Activated CD4-positive, alpha-beta T cell treated with anti-CD3 and anti-CD28 coated beads for 4 hours (primary cell): ENCODE measurements around the gene OTOP2.
"Not testable (repeated sequence)": the region's sequence is repeated elsewhere in the genome, so short reads cannot be mapped to it uniquely, and the experiment has no call there.

Source experiments
- DNase-seq, 2 donors: peaks; one replicate each; pipeline ENCODE4 v3.0.0-alpha.2; 2020

OTOP2 gene

DNA sequence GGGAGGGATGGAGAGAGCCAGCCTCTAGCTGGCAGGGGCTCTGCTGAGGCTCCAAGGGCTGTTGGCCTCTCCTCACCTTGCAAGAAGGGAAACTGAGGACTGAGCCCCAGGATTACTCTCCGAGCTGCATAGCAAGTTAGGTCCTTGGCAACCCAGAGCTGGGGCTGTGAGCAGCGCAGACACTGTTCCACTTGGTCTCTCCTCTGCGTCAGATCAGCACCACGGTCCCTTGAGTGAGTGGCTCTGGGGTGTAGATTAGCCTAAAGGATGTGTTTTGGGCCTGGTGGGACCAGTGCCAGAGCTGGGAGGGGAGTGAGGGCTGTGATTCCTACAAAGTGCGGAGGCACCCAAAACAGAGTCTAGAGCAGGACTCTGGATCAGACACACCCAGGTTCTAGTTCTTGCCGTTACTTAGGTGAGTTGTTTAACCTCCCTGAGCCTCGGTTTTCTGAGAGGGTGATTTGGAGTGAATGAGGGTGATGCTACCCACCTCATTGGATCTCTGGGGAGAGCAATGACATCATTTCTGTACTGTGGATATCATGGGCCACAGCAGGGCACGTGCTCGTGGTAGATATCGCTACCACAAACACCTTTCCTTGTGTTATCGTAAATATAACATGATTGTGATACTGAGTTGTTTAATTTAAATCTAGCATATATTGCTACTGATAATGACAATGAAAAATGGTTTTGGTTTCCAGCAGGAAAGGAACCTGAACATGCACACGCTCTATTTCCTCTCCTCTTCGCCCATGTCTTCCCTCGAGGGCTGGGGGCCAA, 22.5 kb upstream of the OTOP2 start:
- no peak for DNase-seq

DNA sequence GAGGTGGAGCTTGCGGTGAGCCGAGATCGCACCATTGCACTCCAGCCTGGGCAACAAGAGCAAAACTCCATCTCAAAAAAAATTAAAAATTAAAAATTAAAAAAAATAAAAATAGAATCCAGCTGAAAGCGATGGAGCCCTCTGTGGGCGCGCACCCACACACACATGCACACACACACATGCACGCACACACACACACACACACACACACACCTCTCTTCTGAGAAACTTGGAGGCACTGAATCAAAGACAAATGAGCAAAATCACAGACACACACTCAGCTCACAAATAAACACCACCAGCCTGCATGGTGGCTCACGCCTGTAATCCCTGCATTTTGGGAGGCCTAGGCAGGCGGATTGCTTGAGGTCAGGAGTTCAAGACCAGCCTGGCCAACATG, 21.0 kb upstream of the OTOP2 start:
- no peak for DNase-seq

DNA sequence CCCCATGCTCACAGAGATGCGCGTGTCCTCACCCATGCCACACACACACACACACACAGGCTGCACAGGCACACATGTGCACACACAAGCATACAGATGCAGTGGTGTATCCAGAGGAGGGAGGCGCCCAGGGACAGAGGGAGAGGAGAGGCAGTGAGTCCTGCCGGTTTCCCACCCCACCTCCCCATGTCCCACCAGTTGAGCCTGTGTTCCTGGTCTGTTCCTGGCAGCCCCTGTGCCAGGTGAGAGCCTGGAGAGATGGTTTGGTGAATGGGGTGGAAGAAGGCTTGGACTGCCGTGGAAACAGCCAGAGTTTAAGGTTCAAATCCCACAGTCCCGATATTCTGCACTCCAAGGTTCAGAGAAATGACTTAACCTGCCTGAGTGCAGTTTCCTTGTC, 20.4 kb upstream of the OTOP2 start:
- no peak for DNase-seq

DNA sequence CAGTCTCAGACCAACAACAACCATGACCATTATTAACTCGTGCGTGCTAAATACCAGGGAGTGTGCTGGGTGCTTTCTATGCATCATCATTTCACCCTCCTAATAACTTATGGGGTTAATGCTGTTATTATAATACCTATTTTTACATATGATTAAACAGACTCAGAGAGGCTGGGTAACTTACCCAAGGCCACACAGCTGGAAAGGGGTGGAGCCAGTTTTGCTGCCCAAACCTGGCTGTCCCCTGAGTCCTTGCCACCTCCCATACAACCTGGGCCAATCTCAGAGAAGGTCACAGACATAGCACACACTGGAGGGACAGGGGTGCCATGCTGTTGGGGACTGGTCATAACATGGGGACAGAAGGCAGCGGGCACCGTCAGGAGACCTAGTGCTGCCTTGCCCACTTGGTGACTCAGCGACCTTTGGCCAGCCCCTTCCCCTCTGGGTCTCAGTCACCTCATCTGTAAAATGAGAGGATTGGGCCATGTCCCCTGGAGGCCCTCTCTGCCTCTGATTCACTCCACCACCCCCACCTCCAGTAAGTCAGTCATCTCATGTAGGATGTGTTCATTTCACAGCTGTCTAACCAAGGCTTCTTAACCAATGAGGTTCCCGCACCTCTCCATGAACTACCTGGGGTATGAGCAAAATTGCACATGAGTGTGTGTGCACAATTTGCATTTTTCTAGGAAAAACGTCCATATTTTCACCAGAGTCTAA, 19.2 kb upstream of the OTOP2 start:
- DNase-seq: no peak

DNA sequence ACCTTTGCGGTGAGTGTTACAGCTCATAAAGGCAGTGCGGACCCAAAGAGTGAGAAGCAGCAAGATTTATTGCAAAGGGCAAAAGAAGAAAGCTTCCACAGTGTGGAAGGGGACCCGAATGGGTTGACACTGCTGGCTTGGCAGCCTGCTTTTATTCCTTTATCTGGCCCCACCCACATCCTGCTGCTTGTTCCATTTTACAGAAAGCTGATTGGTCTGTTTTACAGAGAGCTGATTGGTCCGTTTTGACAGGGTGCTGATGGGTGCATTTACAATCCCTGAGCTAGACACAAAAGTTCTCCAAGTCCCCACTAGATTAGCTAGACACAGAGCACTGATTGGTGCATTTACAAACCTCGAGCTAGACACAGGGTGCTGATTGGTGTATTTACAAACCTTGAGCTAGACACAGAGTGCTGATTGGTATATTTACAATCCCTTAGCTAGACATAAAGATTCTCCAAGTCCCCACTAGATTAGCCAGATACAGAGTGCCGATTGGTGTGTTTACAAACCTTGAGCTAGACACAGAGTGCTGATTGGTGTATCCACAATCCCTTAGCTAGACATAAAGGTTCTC, 17.8 kb upstream of the OTOP2 start:
- DNase-seq: not testable (repeated sequence)

DNA sequence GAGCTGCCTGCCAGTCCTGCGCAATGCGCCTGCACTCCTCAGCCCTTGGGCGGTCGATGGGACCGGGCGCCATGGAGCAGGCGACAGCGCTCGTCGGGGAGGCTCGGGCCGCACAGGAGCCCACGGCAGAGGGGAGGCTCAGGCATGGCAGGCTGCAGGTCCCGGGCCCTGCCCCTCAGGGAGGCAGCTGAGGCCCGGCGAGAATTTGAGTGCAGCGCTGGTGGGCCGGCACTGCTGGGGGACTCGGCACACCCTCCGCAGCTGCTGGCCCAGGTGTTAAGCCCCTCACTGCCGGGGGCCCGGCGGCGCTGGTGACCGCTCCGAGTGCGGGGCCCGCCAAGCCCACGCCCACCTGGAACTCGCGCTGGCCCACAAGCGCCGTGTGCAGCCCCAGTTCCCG, 17.1 kb upstream of the OTOP2 start:
- no peak for DNase-seq

DNA sequence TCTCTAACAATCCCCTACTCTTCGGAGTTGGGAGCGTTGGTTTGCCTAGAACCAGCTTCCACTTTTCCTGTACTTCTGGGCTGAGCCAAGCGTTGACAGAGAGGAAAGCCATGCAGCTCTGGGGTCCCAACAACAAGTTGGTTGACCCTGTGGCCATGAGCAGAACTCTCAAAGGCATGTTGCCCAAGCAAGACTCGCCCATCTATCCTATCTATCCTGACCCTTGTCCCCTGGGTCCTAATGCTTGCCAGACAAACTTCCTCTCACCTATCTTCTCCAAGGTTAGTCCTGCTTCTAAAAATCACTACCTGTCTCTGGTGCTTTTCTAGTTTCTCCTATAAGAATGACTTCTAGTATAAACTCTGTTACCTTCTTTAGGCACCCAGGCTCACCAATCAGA, 15.0 kb upstream of the OTOP2 start:
- not testable (repeated sequence) for DNase-seq

DNA sequence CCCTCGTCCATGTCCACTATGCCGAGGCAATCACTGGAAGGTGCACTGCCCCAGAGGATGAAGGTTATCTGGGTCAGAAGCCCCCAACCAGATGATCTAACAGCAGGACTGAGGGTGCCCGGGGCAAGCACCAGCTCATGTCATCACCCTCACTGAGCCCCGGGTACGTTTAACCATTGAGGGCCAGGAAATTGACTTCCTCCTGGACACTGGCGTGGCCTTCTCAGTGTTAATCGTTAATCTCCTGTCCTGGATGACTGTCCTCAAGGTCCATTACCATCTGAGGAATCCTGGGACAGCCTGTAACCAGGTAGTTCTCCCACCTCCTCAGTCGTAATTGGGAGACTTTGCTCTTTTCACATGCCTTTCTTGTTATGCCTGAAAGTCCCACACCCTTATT, 12.7 kb upstream of the OTOP2 start:
- DNase-seq: not testable (repeated sequence)

DNA sequence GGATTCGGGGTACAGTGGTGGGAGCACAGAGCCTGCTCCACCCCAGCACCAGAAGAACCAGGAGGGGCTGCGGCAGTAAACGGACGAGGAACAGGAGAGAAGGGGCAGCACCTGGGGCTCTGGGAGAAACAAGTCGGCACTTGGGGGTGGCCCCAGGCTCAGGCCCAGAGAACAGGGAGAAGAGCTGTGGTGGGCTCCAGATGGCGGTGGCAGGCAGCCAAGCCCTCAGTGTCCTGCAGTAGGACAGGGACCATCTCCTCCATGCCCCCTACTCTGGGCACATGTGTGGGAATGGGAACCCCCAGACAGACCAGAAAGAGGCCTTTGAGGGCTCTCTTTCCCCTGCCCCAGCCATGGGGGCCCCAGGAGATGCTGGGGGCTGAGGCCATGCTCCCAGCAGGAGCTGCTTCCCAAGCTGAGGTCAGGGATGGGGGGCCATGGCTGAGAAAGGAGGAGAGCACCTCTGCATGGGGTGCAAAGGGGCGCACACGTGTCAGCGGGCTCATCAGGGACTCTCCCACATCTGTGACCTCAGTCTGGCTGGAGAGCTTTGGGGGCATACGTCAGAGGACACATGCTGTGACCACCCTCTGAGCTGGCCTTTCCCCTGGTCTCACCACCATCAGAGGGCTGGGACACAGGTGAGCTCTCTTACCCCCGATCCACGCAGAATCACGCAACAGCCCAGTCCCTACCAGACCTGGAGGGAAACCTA, 7.8 kb upstream of the OTOP2 start:
- DNase-seq: no peak

DNA sequence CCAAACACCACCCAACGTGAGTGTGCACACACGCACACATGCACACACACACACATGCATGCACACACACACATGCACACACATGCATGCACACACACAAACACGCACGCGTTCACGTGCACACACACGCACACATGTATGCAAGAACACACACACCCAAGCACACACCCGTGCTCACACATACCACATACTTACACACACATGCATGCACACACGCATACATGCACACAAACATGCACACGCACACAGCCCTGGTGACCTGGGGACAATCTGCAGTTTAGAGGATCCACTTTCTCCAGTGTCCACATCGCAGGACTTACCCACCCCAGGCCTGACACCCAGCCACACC, 7.2 kb upstream of the OTOP2 start:
- no peak for DNase-seq

DNA sequence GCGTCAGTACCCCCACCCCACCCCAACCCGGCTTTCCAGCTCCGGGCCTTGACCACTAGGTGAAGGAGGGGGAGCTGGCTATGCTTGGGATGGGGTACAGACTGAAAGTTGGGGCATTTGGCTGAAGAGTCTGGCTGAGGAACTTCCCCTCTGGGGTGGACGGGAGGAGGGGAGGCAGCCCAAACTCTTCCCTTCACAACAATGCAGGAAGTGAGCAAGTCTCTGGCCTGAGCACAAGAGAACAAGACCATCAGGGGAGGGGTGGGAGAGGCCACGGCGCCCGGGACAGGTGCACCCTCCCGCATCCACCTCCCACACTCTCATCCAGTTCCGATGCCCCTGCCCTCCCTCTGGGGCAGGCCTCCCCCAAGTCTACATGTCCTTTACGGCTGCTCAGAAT, 6.6 kb upstream of the OTOP2 start:
- no peak for DNase-seq

DNA sequence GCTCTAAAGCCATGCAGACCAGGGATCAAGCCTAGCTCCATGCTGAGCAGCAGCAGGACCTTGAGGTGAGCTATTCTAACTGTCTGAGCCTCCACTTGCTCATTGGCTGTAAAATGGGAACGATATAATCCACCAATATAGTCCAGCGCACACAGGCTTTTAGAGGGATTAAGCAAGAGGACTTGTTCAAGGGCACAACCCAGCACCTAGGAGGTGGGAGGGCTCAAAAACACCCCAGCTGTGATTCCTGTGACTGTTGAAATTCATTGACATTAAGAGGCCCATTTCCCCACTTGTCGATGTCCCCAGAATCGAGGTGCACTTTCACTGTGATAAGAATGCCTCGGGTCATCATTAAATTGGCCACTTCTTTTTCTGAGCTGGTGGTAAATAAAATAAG, 5.2 kb upstream of the OTOP2 start:
- DNase-seq: no peak

DNA sequence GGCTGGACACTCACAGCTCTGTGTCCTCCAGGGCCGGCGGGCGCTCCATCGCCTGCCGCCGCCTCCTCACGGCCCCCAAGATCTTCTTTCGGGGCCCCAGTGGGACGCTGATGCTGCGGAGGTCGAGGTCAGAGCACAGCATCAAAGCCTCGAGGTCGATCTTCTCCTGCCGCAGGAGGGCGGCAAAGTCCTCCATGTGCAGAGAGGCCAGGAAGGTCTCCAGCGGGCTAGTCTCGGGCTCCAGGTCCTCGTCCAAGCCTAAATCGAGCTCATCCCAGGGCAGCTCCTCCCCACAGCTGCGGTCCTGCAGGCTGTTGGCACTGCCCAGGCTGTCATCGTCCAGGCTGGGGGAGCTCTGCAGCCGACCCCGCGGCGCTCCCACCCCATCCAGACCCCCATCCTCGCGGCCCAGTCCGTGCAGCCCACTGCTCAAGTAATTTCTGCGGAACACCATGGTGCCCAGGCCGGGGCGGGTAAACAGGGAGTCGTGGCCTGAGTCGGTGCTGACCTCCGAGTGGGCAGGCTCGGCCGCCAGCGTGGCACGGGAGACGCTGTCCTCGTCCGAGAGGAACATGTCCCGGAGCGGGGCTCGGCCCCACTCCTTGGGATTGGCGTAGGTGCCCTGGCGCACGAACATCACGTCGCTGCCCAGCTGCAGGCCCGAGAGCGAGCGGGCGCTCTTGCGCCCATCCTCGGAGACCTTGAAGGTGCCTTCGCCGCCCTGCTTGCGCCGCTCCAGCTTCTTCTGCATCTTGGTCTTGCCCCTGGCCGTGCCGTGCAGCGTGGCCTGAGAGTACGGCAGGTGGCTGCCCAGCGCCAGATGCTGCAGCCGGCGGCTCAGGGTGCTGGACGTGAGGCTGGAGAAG, 4.4 kb upstream of the OTOP2 start:
- no peak for DNase-seq

DNA sequence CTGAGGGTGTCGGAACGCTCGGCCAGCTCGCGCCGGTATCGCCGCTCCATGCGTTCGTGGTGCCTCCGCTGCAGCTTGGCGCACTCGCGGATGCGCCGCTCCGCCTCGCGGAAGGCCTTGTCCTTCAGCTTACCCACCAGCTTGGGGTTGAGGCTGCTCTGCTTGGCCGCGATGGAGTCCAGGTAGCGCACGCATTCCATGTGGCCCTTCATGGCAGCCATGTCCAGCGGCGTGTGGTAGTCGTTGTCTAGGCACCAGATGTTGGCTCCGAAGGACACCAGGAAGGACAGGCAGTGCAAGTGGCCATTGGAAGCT, 3.8 kb upstream of the OTOP2 start:
- no peak for DNase-seq

DNA sequence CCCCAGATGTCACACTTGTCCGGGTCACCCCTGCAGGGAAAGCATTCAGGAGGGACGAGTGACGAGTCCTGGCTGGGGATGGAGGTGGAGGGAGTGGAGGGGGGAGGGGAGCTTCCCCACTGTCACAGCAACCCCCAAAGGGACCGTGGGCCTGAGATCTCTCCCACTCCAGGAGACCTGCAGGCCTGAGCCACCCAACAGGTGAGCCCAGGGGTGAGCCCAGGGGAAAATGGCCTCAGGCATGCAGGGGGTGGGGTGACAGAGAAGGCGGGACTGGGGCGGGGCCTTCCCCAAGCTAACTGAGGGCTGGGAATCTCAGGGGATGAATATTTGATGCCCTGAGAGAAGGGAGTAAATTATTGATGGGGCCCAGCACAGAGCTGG, 3.4 kb upstream of the OTOP2 start:
- DNase-seq: no peak

DNA sequence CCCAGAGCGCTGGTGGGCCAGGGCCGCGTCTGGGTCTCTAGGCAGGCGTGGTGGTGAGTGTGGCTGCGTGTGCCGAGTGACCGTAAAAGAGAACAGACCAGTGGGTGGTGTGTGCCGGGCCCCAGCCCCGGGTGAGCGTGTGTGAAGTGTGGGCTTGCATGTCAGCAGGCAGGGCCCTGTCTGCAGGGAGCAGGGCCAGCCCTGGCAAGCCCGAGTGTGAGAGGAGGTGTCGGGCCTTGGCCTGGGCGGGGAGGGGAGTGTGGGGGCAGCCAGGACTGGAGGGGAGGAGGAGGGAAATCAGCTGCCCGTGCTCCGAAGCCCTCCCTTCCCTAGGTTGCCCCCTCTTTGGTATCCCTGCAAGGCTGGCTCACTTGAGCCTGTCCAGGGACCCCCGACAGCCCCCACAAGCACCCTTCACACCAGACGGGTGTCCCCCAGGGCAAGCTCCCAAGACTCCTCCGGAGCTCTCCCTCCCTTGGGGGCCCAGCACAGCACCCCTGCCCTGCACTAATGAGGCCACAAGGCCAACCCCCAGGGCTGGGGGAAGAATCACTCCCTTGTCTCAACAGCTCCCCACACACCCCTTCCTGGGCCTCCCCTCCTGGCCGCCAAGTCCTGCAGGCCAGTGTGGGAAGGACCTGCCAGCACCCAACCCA, 2.9 kb upstream of the OTOP2 start:
- DNase-seq: no peak

DNA sequence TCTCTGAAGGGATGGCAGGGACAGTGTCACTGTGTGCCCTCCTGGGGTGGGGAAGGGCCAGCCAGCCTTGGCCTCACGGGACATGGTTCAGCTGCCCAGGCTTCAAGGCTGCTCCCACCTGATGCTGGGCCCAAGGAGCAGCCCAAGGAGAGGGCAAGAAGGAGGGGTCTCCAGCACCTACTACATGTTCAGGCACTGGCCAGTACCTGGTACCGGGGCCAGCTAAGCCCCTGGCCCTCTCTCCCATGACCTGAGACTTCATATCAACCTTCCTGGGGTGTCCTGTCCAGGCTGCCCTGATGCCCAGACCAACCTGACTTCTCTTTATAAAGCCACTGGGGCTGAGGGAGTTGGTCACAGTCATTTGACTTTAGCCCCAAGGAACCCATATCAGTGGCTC, 2.3 kb upstream of the OTOP2 start:
- no peak for DNase-seq

DNA sequence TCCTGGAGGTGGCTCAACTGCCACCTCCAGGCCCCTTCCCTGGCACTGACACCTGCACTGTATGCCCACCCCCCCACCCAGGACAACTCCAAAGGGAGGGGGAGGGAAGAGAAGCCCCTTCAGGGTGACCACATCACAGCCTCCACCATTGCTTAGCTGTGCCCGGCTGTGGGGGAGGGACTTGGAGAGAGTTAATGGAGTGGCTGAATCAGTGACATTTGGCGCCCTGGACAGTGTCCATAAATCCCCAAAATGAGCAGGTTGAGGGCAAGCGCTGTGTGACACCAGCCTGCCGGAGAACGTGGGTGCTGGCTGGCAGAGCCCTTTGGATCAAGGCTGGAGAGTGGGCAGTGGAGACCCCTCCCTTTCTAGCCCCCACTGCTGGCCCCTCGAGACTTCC, 1.9 kb upstream of the OTOP2 start:
- DNase-seq: no peak

DNA sequence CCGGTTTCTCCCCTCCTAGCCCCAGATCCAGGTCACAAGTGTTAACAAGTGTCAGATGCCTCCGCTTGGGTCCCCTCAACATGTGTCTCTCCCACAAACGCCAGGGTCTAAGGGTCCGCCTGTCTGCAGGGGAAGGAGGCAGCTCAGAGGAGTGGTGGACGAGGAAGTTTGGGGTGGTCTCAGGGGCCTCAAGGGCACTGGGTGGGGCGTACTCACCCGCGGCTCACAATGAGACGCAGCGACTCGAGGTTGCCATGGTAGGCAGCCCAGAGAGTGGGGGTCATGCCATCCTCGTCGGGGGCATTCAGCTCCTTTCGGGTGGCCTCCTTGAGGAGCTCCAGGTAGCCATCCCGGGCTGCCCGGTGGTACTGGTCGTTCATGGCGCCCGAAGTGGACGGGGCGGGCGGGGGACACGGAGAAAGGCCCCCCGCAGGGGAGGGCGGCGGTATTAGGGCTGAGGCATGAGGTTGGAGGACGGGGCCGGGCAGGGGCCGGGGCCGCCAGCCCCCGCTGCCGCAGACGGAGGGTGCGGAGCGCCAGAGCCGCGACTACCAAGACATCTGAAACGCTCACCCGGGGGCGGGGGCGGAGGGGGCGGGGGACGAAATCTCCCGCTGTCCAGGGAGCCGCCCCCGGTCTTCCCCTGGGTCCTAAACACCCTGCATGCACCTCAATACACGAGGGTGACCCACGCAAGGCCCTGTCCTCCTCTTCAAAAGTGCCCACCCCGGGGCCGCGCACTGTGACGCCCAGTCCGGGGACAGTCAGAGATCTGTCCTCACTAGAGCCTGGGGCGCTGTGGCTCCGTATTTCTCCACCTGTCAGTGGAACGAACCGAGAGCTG, 1.2 kb upstream of the OTOP2 start, which contains the start of gene USH1G:
Gene USH1G, minus strand, starts transcription at position 562 of the 844 bp plus-strand sequence. Its CDS starts 182 bp downstream, at position 380.
- no peak for DNase-seq

DNA sequence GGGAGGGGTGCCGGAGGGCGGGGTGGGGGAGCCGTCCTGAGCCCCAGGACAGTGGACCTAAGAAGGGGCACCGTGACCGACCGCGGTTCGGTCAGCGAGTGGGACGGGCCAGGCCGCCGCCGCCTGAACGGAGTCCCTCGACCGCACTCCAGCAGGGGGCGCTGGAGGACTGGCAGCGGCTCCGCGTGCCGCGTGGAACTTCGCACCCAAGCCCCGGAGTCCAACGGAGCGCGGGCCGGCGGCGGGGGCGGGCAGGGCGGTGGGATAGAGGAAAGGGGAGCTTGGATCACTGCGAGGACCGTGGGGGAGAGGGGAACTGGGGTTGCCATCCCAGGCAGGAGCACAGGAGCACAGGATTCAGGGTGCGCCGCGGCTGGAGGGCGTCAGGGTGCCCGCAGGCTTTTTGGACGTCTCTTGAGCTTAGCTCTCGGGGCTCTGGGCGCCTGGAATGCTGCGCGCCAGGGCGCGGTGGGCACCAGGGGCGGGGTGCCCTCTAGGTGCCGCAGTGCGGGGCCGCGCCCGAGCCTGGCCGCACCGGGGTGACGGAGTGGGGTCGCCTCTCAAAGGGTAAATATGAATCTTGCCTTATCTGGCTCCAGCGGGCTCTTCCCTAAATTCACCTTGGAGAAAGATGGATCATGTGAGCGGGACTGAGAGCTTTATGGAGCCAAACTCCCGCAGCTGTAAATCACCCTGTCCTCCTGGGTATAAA, 379 bp upstream of the OTOP2 start:
- peak; percentile 69 to 72 for DNase-seq

DNA sequence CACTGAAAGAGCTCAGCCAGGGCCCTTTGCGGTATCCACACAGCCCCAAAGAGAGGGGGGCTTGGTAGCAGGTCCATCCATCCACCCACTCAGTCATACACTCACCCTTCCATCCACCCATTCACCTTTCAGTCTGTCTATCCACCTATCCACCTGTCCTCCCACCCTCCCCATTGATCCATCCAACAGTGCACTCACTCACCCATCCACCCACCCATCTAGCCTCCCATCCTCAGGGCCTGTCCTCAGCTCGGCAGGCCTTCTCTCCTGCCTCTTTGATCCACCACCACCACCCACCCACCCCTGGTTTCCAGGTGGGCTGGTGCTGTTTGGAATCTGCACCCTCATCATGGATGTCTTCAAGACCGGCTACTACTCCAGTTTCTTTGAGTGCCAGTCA, 1.2 kb downstream of the OTOP2 start:
- DNase-seq: no peak
